Loucy (cell line): Measurements from ENCODE around the gene MFN1.

Experiments used
- H2AFZ ChIP-seq: fragments of 200-600 bp; sonication (generic); 2 replicates; pipeline ENCODE4 v1.6.0; 2016; ENCODE audit warnings: antibody characterized with exemption, mild to moderate bottlenecking, low read length, moderate library complexity
- H3F3A ChIP-seq: fragments of 200-600 bp; 2 replicates; pipeline ENCODE4 v1.6.0; 2016; ENCODE audit warnings: antibody characterized with exemption, low read depth, mild to moderate bottlenecking
- H3K27me3 ChIP-seq: fragments of 200-600 bp; sonication (generic); 2 replicates; pipeline ENCODE4 v1.6.1; 2014; ENCODE audit warnings: low read length, mild to moderate bottlenecking; ENCODE audit not compliant: insufficient read depth, poor library complexity, severe bottlenecking
- H3K36me3 ChIP-seq: fragments of 200-600 bp; sonication (generic); 2 replicates; pipeline ENCODE4 v1.6.1; 2016; ENCODE audit warnings: low read length; ENCODE audit not compliant: insufficient read depth
- H3K4me1 ChIP-seq: fragments of 200-600 bp; sonication (generic); 2 replicates; pipeline ENCODE4 v1.5.1; 2014; ENCODE audit warnings: low read length, mild to moderate bottlenecking; ENCODE audit not compliant: insufficient read depth, poor library complexity, severe bottlenecking
- H3K4me2 ChIP-seq: fragments of 200-600 bp; sonication (generic); 2 replicates; pipeline ENCODE4 v1.6.0; 2014; ENCODE audit warnings: antibody characterized with exemption, low read length, low read depth, mild to moderate bottlenecking; ENCODE audit not compliant: poor library complexity, severe bottlenecking
- H3K4me3 ChIP-seq: fragments of 200-600 bp; sonication (generic); 2 replicates; pipeline ENCODE4 v1.5.1; 2014; ENCODE audit warnings: low read length, mild to moderate bottlenecking, mixed read lengths; ENCODE audit not compliant: poor library complexity, severe bottlenecking
- H3K79me2 ChIP-seq: fragments of 200-600 bp; sonication (generic); 2 replicates; pipeline ENCODE4 v1.6.1; 2014; ENCODE audit warnings: low read length; ENCODE audit not compliant: insufficient read depth
- H3K9ac ChIP-seq: fragments of 200-600 bp; sonication (generic); 2 replicates; pipeline ENCODE4 v1.6.0; 2014; ENCODE audit warnings: mild to moderate bottlenecking, low read depth, low read length, moderate library complexity; ENCODE audit not compliant: poor library complexity, severe bottlenecking
- H3K9me2 ChIP-seq: fragments of 200-600 bp; sonication (generic); replicated peaks from 2 replicates; pipeline ENCODE4 v1.6.1; 2016; ENCODE audit warnings: low read depth, low read length, mixed read lengths
- H3K9me3 ChIP-seq: fragments of 200-600 bp; sonication (generic); 2 replicates; pipeline ENCODE4 v1.6.1; 2014; ENCODE audit warnings: mild to moderate bottlenecking, antibody characterized with exemption, low read length, low read depth; ENCODE audit not compliant: insufficient read depth
- H4K20me1 ChIP-seq: fragments of 200-600 bp; sonication (generic); 2 replicates; pipeline ENCODE4 v1.6.0; 2014; ENCODE audit warnings: antibody characterized with exemption, low read length, mild to moderate bottlenecking; ENCODE audit not compliant: insufficient read depth, poor library complexity, severe bottlenecking
- CTCF ChIP-seq: fragments of 200-600 bp; sonication (generic); conservative IDR thresholded peaks from 2 replicates; pipeline ENCODE4 v1.5.1; 2014; ENCODE audit warnings: mild to moderate bottlenecking, antibody characterized with exemption, low read length
- EZH2phosphoT487 ChIP-seq: fragments of 200-600 bp; IDR thresholded peaks from 2 replicates; pipeline ENCODE4 v1.6.1; 2018; ENCODE audit warnings: antibody characterized with exemption, mild to moderate bottlenecking, moderate library complexity, borderline replicate concordance

MFN1 gene

GRCh38 chr3:179401561-179401960 lies 54.1 kb downstream of the MFN1 start:
- TF ChIP-seq CTCF, result no peak
- TF ChIP-seq EZH2phosphoT487, result no peak
- peaks cover 18% of the 10 kb centered on the region for H3K36me3 ChIP-seq
- no peak overlapping the region for H3K4me3 ChIP-seq
- H3K9me2 ChIP-seq, result no peaks in the 10 kb centered on the region
- no peak overlapping the region for H3K9ac ChIP-seq
- no peak overlapping the region for H3K4me2 ChIP-seq
- no peaks in the 10 kb centered on the region for H3K27me3 ChIP-seq
- no peaks in the 10 kb centered on the region for H3K9me3 ChIP-seq
- no peaks in the 10 kb centered on the region for H3K4me1 ChIP-seq
- H3F3A ChIP-seq, result no peaks in the 10 kb centered on the region; the same call in 1 of the 2 replicates
- no peaks in the 10 kb centered on the region for H4K20me1 ChIP-seq
- H2AFZ ChIP-seq, result no peak overlapping the region
- H3K79me2 ChIP-seq, result no peaks in the 10 kb centered on the region

GRCh38 chr3:179402963-179403362 lies 55.5 kb downstream of the MFN1 start:
- Histone ChIP-seq H3K4me3 (no peak overlapping the region), H4K20me1 (no peaks in the 10 kb centered on the region), H3K4me1 (no peaks in the 10 kb centered on the region), H3K9me2 (no peaks in the 10 kb centered on the region), H3K36me3 (peaks cover 17% of the 10 kb centered on the region; the same call in 1 of the 2 replicates), H3K27me3 (no peaks in the 10 kb centered on the region), H3K79me2 (no peaks in the 10 kb centered on the region), H2AFZ (no peak overlapping the region), H3F3A (no peaks in the 10 kb centered on the region; the same call in 1 of the 2 replicates), H3K9me3 (no peaks in the 10 kb centered on the region), H3K4me2 (no peak overlapping the region), H3K9ac (no peak overlapping the region)
- TF ChIP-seq CTCF, result no peak
- TF ChIP-seq EZH2phosphoT487, result no peak

GRCh38 chr3:179404307-179404706 lies 56.8 kb downstream of the MFN1 start:
- Histone ChIP-seq H4K20me1 (no peaks in the 10 kb centered on the region), H3K27me3 (no peaks in the 10 kb centered on the region), H3K4me3 (no peak overlapping the region), H3K4me1 (no peaks in the 10 kb centered on the region), H3K9ac (no peak overlapping the region), H3K36me3 (peaks cover 17% of the 10 kb centered on the region; the same call in 1 of the 2 replicates), H3K9me3 (no peaks in the 10 kb centered on the region), H3K79me2 (no peaks in the 10 kb centered on the region), H3K4me2 (no peak overlapping the region), H2AFZ (no peak overlapping the region), H3K9me2 (no peaks in the 10 kb centered on the region), H3F3A (no peaks in the 10 kb centered on the region; the same call in 1 of the 2 replicates)
- TF ChIP-seq EZH2phosphoT487 (no peak), CTCF (no peak)
